GM12873 (cell line): ENCODE data around the gene IPO7.

ENCODE experiments used
- CTCF ChIP-seq: IDR thresholded peaks from 2 replicates; pipeline ENCODE4 v1.5.1; 2012; ENCODE audit warnings: low read depth, mild to moderate bottlenecking, moderate library complexity, low read length, control low read depth; ENCODE audit not compliant: insufficient read depth; ENCODE audit errors: missing control alignments

IPO7 gene

GRCh38 chr11:9446230-9446629, 61.8 kb downstream of the IPO7 start:
- no peak for TF ChIP-seq CTCF

GRCh38 chr11:9448576-9449352, 64.3 kb downstream of the IPO7 start:
- TF ChIP-seq CTCF: no peak

- TF ChIP-seq CTCF: no peak
Measured at GRCh38 chr11:9455722-9456121, 71.3 kb downstream of the IPO7 start.

GRCh38 chr11:9459667-9460321, 75.3 kb downstream of the IPO7 start:
- no peak for TF ChIP-seq CTCF

GRCh38 chr11:9460322-9461062, 76.0 kb downstream of the IPO7 start, which contains the start of gene ZNF143:
ZNF143 (plus strand) TSS chr11:9461012; CDS start chr11:9471309, 10,297 bp downstream.
- TF ChIP-seq CTCF: no peak

- TF ChIP-seq CTCF: no peak
Measured at GRCh38 chr11:9461063-9461759, 76.8 kb downstream of the IPO7 start.
